CD4-positive, alpha-beta T cell (primary cell): Measurements from ENCODE around the gene RAB7B. TPM values are rescaled to one million over a fixed set of nuclear protein-coding genes. Genes with fewer than 3 reads are reported as not detected.

Experiments
- ATAC-seq: fragments of 200-7000 bp; cut with Tn5 transposase; one replicate; pipeline ENCODE4 v1.10.0; 2022; ENCODE audit warnings: mild to moderate bottlenecking; ENCODE audit not compliant: poor library complexity
- CTCF ChIA-PET: fragments of 350-600 bp; sonication (Branson Sonifier 250); formaldehyde crosslinking; loops from one replicate; lab custom pipeline; 2021; ENCODE audit warnings: antibody characterized with exemption, inconsistent platforms; lab: Charles Lee
- POLR2A ChIA-PET: fragments of 350-600 bp; sonication (Branson Sonifier 250); formaldehyde crosslinking; loops from one replicate; lab custom pipeline; 2021; ENCODE audit warnings: antibody characterized with exemption, inconsistent platforms; lab: Charles Lee
- DNase-seq, 14 experiments: peaks; one replicate each; pipeline ENCODE4 v3.0.0-alpha.2; 2013 to 2020; ENCODE audit warnings: mixed read lengths in 2 of 14
- H3K27ac ChIP-seq, 2 donors: one replicate each; pipeline versions ENCODE4 v1.5.1 to v1.7.0; 2013; ENCODE audit warnings: low read length in 2 of 2, low read depth in 1 of 2, mild to moderate bottlenecking in 1 of 2
- H3K27me3 ChIP-seq, 2 experiments: 1 replicate in 1 of 2; 2 replicates in 1 of 2; pipeline versions ENCODE4 v1.6.1 to v1.7.0; 2013; ENCODE audit warnings: low read length in 2 of 2, control low read depth in 1 of 2, mild to moderate bottlenecking in 1 of 2, moderate library complexity in 1 of 2; ENCODE audit not compliant: insufficient read depth in 2 of 2, control insufficient read depth in 1 of 2
- H3K36me3 ChIP-seq: one replicate; pipeline ENCODE4 v1.6.1; 2013; ENCODE audit warnings: low read length, control low read depth; ENCODE audit not compliant: insufficient read depth
- H3K4me1 ChIP-seq: one replicate; pipeline ENCODE4 v1.6.1; 2013; ENCODE audit warnings: low read length, control low read depth; ENCODE audit not compliant: insufficient read depth
- H3K4me3 ChIP-seq: one replicate; pipeline ENCODE4 v1.5.1; 2013; ENCODE audit warnings: mild to moderate bottlenecking, low read length, moderate library complexity
- H3K9me3 ChIP-seq, 2 experiments: 1 replicate in 1 of 2; 2 replicates in 1 of 2; pipeline versions ENCODE4 v1.6.1 to v1.7.0; 2013; ENCODE audit warnings: low read length in 2 of 2, mild to moderate bottlenecking in 2 of 2, control low read depth in 1 of 2, moderate library complexity in 1 of 2; ENCODE audit not compliant: control insufficient read depth in 1 of 2, insufficient read depth in 1 of 2
- H3K27ac Mint-ChIP-seq: one replicate; pipeline ENCODE4 v1.8.0; 2020; ENCODE audit warnings: mixed read lengths
- H3K27me3 Mint-ChIP-seq: one replicate; pipeline ENCODE4 v1.8.0; 2021; ENCODE audit warnings: mixed read lengths
- H3K36me3 Mint-ChIP-seq: one replicate; pipeline ENCODE4 v1.8.0; 2021; ENCODE audit warnings: low read depth, mixed read lengths
- H3K4me1 Mint-ChIP-seq: one replicate; pipeline ENCODE4 v1.8.0; 2021; ENCODE audit warnings: low read depth, mixed read lengths
- H3K4me3 Mint-ChIP-seq: one replicate; pipeline ENCODE4 v1.8.0; 2020; ENCODE audit warnings: mild to moderate bottlenecking, mixed read lengths
- H3K9me3 Mint-ChIP-seq: one replicate; pipeline ENCODE4 v1.8.0; 2020; ENCODE audit warnings: mixed read lengths
- intact Hi-C, 2 experiments: fragments of 100-400 bp; cut with DNase I in 1 of 2; cut with micrococcal nuclease in 1 of 2; formaldehyde crosslinking; loops; one replicate each; pipeline versions ENCODE4 v1.15.1 to v1.9.0; 2023 to 2025; cut with DNase I, micrococcal nuclease
- total RNA-seq, 174 experiments: library from RNA in 2 of 174; stranded (reverse) in 2 of 174; gene quantifications; one replicate each; pipeline ENCODE4 v1.2.3 and lab custom pipeline; 2021 to 2026
- TF ChIP-seq, protein P1 (sequence below): fragments of 200-600 bp; IDR thresholded peaks from one replicate; pipeline ENCODE4 v1.8.0; 2022; ENCODE audit warnings: antibody characterized with exemption, mild to moderate bottlenecking

Gene RAB7B
- total RNA-seq, 2 experiments from 2014 or later: 0.08 TPM; not detected in 1

DNA sequence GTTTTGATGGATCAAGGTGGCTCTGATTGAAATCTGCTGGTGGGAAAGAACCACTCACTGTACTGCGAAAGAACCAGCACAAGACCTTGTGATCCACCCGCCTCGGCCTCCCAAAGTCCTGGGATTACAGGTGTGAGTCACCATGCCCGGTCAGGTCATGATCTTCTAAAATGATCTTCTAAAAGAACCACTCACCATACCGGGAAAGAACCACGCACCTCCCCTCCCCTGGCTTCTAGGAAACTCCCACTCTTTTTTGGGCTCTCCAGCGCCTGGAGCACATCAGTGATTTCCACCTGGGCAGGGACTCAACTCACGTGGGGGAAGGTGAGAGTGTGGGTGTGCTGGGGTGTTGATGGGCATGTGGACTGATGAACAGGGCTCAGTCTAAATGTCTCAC lies 7.9 kb upstream of the RAB7B start:
- intact Hi-C loops: no loop called here
- Histone ChIP-seq H3K4me1 (peaks cover 8% of the 10 kb centered on the region), H3K36me3 (no peaks in the 10 kb centered on the region), H3K4me3 (no peak overlapping the region), H3K27ac (no peak overlapping the region), H3K27me3 (no peaks in the 10 kb centered on the region), H3K9me3 (no peaks in the 10 kb centered on the region)
- Mint-ChIP-seq H3K27ac (no peak overlapping the region), H3K4me3 (no peak overlapping the region), H3K9me3 (no peaks in the 10 kb centered on the region), H3K4me1 (peaks cover 24% of the 10 kb centered on the region), H3K36me3 (no peaks in the 10 kb centered on the region), H3K27me3 (peaks cover 6% of the 10 kb centered on the region)
- ChIA-PET POLR2A (no interaction called here), CTCF (no interaction called here)
- DNase-seq: no peak
- ATAC-seq: no peak
- TF ChIP-seq, protein P1, sequence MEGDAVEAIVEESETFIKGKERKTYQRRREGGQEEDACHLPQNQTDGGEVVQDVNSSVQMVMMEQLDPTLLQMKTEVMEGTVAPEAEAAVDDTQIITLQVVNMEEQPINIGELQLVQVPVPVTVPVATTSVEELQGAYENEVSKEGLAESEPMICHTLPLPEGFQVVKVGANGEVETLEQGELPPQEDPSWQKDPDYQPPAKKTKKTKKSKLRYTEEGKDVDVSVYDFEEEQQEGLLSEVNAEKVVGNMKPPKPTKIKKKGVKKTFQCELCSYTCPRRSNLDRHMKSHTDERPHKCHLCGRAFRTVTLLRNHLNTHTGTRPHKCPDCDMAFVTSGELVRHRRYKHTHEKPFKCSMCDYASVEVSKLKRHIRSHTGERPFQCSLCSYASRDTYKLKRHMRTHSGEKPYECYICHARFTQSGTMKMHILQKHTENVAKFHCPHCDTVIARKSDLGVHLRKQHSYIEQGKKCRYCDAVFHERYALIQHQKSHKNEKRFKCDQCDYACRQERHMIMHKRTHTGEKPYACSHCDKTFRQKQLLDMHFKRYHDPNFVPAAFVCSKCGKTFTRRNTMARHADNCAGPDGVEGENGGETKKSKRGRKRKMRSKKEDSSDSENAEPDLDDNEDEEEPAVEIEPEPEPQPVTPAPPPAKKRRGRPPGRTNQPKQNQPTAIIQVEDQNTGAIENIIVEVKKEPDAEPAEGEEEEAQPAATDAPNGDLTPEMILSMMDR: no peak

DNA sequence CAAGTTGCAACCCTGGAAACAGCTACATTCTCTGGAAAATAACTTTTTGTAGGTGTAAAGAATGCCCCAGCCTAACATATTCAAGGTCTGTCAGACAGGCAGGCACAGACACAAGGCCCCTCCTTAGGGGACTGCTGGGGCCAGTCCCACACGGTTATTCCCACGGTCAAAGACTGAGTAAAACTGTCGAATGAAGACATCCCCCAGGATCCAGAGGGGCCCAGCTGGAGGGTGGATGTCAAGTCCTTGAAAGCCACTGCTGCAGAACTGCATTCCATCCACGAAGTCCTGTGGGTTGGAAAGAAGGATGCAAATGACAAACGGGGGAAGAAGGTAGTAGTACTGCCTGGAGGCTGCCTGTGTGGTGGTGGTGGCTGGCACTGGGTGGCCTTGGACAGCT lies 6.9 kb upstream of the RAB7B start:
- CTCF ChIA-PET: no interaction called here
- Histone ChIP-seq H3K4me3 (no peak overlapping the region), H3K27ac (no peak overlapping the region), H3K9me3 (no peaks in the 10 kb centered on the region), H3K27me3 (no peaks in the 10 kb centered on the region), H3K4me1 (peaks cover 8% of the 10 kb centered on the region), H3K36me3 (no peaks in the 10 kb centered on the region)
- Mint-ChIP-seq H3K4me1 (peaks cover 24% of the 10 kb centered on the region), H3K9me3 (no peaks in the 10 kb centered on the region), H3K27ac (no peak overlapping the region), H3K27me3 (peaks cover 7% of the 10 kb centered on the region), H3K4me3 (no peak overlapping the region), H3K36me3 (no peaks in the 10 kb centered on the region)
- intact Hi-C loops: no loop called here
- TF ChIP-seq, protein P1: no peak
- POLR2A ChIA-PET: no interaction called here
- no peak for DNase-seq
- ATAC-seq: no peak

DNA sequence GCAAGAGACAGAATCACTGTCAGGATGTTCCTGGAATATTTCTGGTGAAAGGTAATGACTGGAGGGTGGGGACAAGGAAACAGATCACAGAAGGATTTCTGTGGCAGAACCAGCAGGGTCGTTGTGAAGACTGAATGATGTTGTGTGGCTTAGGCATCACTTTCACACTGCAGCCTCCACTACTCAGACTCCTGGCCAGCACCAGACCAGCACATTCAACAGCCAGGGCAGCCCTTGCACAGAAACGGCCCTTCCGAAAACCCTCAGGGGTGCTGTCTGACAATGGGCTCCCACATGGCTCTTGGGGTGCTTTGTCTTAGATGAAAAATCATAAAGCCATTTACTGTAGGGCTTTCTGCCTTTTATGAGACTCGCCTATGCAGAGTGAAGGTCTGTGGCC lies 3.8 kb upstream of the RAB7B start:
- CTCF ChIA-PET: no interaction called here
- H3K4me1 ChIP-seq: peaks cover 1% of the 10 kb centered on the region
- ATAC-seq (no peak), DNase-seq (no peak)
- no peak overlapping the region for H3K4me3 ChIP-seq
- Mint-ChIP-seq H3K4me3 (no peak overlapping the region), H3K9me3 (no peaks in the 10 kb centered on the region), H3K27ac (no peak overlapping the region), H3K4me1 (peaks cover 6% of the 10 kb centered on the region), H3K27me3 (peaks cover 7% of the 10 kb centered on the region), H3K36me3 (no peaks in the 10 kb centered on the region)
- intact Hi-C loops: no loop called here
- TF ChIP-seq, protein P1: no peak
- H3K27ac ChIP-seq: no peak overlapping the region
- POLR2A ChIA-PET: no interaction called here
- no peaks in the 10 kb centered on the region for H3K27me3 ChIP-seq
- H3K36me3 ChIP-seq: no peaks in the 10 kb centered on the region
- no peaks in the 10 kb centered on the region for H3K9me3 ChIP-seq
